Stimulated activated CD8-positive, alpha-beta memory T cell treated with anti-CD3 and anti-CD28 coated beads, Interleukin-7, amount 100 ng/mL, for 1 hour (primary cell): ENCODE data around the gene INPP4B.
"Not testable (repeated sequence)": the region's sequence is repeated elsewhere in the genome, so short reads cannot be mapped to it uniquely, and the experiment has no call there.

Experiments used
- DNase-seq, 2 donors: peaks; one replicate each; pipeline ENCODE4 v3.0.0-alpha.2; 2020; ENCODE audit warnings: low read depth in 2 of 2

The INPP4B gene

GRCh38 chr4:142085513-142086292 lies 760.4 kb downstream of the INPP4B start:
- no peak for DNase-seq

- no peak for DNase-seq
These were observed 762.8 kb downstream of the INPP4B start for GRCh38 chr4:142083264-142083663.

GRCh38 chr4:142081025-142081424 lies 765.1 kb downstream of the INPP4B start:
- DNase-seq, result no peak

- DNase-seq, result no peak
These were observed 766.1 kb downstream of the INPP4B start for GRCh38 chr4:142079959-142080358.

GRCh38 chr4:142077048-142077447 lies 769.1 kb downstream of the INPP4B start:
- DNase-seq, result no peak

GRCh38 chr4:142068304-142068703 lies 777.8 kb downstream of the INPP4B start:
- not testable (repeated sequence) for DNase-seq

- DNase-seq, result not testable (repeated sequence)
These were observed 779.5 kb downstream of the INPP4B start for GRCh38 chr4:142066562-142066961.

GRCh38 chr4:142065086-142065647 lies 780.9 kb downstream of the INPP4B start:
- DNase-seq, result no peak

GRCh38 chr4:142064181-142064580 lies 781.9 kb downstream of the INPP4B start:
- no peak for DNase-seq

- DNase-seq, result no peak
These were observed 800.1 kb downstream of the INPP4B start for GRCh38 chr4:142045996-142046395.

- no peak for DNase-seq
These were observed 801.8 kb downstream of the INPP4B start for GRCh38 chr4:142044271-142044670.

GRCh38 chr4:142043509-142043908 lies 802.6 kb downstream of the INPP4B start:
- no peak for DNase-seq

GRCh38 chr4:142041788-142042187 lies 804.3 kb downstream of the INPP4B start:
- DNase-seq, result no peak

- DNase-seq, result no peak
These were observed 806.1 kb downstream of the INPP4B start for GRCh38 chr4:142040043-142040442.

- no peak for DNase-seq
These were observed 809.1 kb downstream of the INPP4B start for GRCh38 chr4:142036795-142037583.

- no peak for DNase-seq
These were observed 810.5 kb downstream of the INPP4B start for GRCh38 chr4:142035566-142035965.

GRCh38 chr4:142034101-142034500 lies 812.0 kb downstream of the INPP4B start:
- no peak for DNase-seq

GRCh38 chr4:142030010-142030409 lies 816.1 kb downstream of the INPP4B start:
- DNase-seq, result no peak

GRCh38 chr4:142021761-142022160 lies 824.3 kb downstream of the INPP4B start:
- no peak for DNase-seq

- no peak for DNase-seq
These were observed 824.9 kb downstream of the INPP4B start for GRCh38 chr4:142021181-142021580.

GRCh38 chr4:142016031-142016430 lies 830.1 kb downstream of the INPP4B start:
- DNase-seq, result no peak

GRCh38 chr4:142009751-142010150 lies 836.4 kb downstream of the INPP4B start:
- no peak for DNase-seq

GRCh38 chr4:142005519-142005918 lies 840.6 kb downstream of the INPP4B start:
- no peak for DNase-seq
